Smooth muscle cell of the umbilical artery (primary cell): ENCODE measurements around the gene CLDN14. TPM values are rescaled to one million over a fixed set of nuclear protein-coding genes. Genes with fewer than 3 reads are reported as not detected.

Source experiments
- total RNA-seq: library from RNA; depleted of rRNA; stranded (reverse); fragments of >200 nt; gene quantifications from 2 replicates; pipeline ENCODE4 v1.2.3, GENCODE V29; 2014

The CLDN14 gene
- 0.28 and 0.30 TPM in 2 replicates for total RNA-seq

DNA sequence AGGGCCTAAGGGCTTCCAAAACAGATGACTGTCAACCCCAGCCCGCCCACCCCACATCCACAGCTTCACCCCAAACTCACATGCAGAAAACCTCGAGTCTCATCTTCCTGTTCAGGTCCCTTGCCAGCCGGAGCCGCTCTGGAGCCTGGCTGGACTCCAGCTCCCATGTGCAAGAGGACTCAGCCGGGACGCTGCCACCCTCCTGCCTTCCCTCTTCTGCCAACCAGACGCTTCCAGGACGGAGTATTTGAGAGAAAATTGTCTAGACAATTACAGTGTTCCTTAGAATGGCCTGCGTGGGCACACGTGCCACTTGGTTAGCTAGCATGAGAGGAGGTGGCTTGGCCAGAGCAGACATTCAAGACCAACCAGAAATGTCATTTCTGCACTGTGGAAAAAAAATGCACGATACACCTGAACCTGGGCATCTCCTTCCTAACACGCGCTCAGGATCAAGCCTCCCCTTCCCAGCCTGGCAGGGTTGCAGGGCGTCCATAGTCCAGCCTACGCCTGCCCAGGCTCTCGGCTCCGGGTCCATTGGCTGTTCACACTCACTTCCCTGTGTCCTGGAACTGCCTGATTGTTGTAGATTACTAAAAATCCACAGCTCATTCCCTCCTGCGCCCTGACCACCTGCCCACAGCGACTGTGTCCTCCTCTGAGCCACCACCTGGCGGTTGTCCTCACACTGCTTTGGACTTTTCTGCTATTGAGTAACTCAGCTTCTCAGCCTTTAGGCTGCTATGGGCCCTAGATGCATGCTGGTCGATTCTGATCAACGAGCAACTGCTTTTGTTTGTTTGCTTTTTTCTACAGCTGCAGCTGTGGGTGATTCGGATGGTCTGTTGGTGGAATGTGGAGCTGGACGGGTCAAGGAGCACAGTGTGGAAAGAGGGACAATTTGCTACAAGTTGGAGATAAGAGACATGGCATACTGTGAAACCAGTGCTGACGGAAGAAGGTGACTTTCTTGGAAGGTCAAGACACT, at the start of gene CLDN14:
Gene CLDN14 (minus strand): TSS at position 708 of the 988 bp plus-strand sequence. CDS start 18,427 bp downstream, outside the sequence.

Other genes with a start within 250 kb of the CLDN14 start
- 37.1 and 43.7 TPM in 2 replicates for gene MORC3, start 159.9 kb downstream of the CLDN14 start, total RNA-seq
- 0.89 and 2.1 TPM in 2 replicates for gene CHAF1B, start 94.7 kb downstream of the CLDN14 start, total RNA-seq
- 0.05 TPM in 1 of 2 replicates, not detected in the other for gene SIM2, start 219.0 kb upstream of the CLDN14 start, total RNA-seq